GM23338 (cell line): Measurements from ENCODE around the gene MAP2K3. TPM values are rescaled to one million over a fixed set of nuclear protein-coding genes. Genes with fewer than 3 reads are reported as not detected.

ENCODE experiments used
- ATAC-seq: fragments of 200-7000 bp; cut with Tn5 transposase; 3 replicates; pipeline ENCODE4 v1.9.1; 2020
- DNase-seq: peaks from one replicate; pipeline ENCODE4 v3.0.0-alpha.2; 2015; ENCODE audit warnings: low spot score
- H2AFZ ChIP-seq: fragments of 200-600 bp; sonication (generic); 2 replicates; pipeline ENCODE4 v1.8.0; 2016; ENCODE audit warnings: antibody characterized with exemption, mild to moderate bottlenecking, moderate library complexity
- H3F3A ChIP-seq: fragments of 200-600 bp; sonication (generic); replicated peaks from 2 replicates; pipeline ENCODE4 v1.8.0; 2017; ENCODE audit warnings: antibody characterized with exemption, mixed run types, low read depth
- H3K27ac ChIP-seq: fragments of 200-600 bp; sonication (generic); 2 replicates; pipeline ENCODE4 v1.6.1; 2016; ENCODE audit warnings: low read depth
- H3K27me3 ChIP-seq: fragments of 200-600 bp; sonication (generic); 2 replicates; pipeline ENCODE4 v1.8.0; 2016; ENCODE audit warnings: mild to moderate bottlenecking, mixed run types, moderate library complexity; ENCODE audit not compliant: insufficient read depth
- H3K36me3 ChIP-seq: fragments of 200-600 bp; sonication (generic); 2 replicates; pipeline ENCODE4 v1.8.0; 2016; ENCODE audit warnings: mild to moderate bottlenecking; ENCODE audit not compliant: insufficient read depth
- H3K4me1 ChIP-seq: fragments of 200-600 bp; sonication (generic); 2 replicates; pipeline ENCODE4 v1.8.0; 2016; ENCODE audit warnings: mild to moderate bottlenecking, moderate library complexity; ENCODE audit not compliant: insufficient read depth
- H3K4me2 ChIP-seq: fragments of 200-600 bp; sonication (generic); 2 replicates; pipeline ENCODE4 v1.7.1; 2017; ENCODE audit warnings: mixed run types
- H3K4me3 ChIP-seq: fragments of 200-600 bp; sonication (generic); 2 replicates; pipeline ENCODE4 v1.6.1; 2016; ENCODE audit warnings: mixed run types
- H3K79me2 ChIP-seq: fragments of 200-600 bp; sonication (generic); replicated peaks from 2 replicates; pipeline ENCODE4 v1.8.0; 2017; ENCODE audit warnings: mild to moderate bottlenecking; ENCODE audit not compliant: insufficient read depth
- H3K9me2 ChIP-seq: fragments of 200-600 bp; sonication (generic); 2 replicates; pipeline ENCODE4 v1.8.0; 2017; ENCODE audit not compliant: insufficient read depth
- H4K20me1 ChIP-seq: fragments of 200-600 bp; sonication (generic); replicated peaks from 2 replicates; pipeline ENCODE4 v1.8.0; 2017; ENCODE audit warnings: mild to moderate bottlenecking; ENCODE audit not compliant: insufficient read depth
- H3K27ac Mint-ChIP-seq: 2 replicates; pipeline ENCODE4 v1.8.0; 2020; ENCODE audit warnings: inconsistent platforms, mild to moderate bottlenecking, moderate library complexity, mixed read lengths
- H3K27me3 Mint-ChIP-seq: 3 replicates; pipeline ENCODE4 v1.8.0; 2022; ENCODE audit warnings: low read depth, mild to moderate bottlenecking, moderate library complexity, mixed read lengths, inconsistent platforms; ENCODE audit not compliant: insufficient read depth, poor library complexity
- H3K36me3 Mint-ChIP-seq: 3 replicates; pipeline ENCODE4 v1.8.0; 2021; ENCODE audit warnings: low read depth, mild to moderate bottlenecking, inconsistent platforms, moderate library complexity, mixed read lengths
- H3K4me1 Mint-ChIP-seq: 3 replicates; pipeline ENCODE4 v1.8.0; 2020; ENCODE audit warnings: mild to moderate bottlenecking, inconsistent platforms, mixed read lengths
- H3K4me3 Mint-ChIP-seq: 3 replicates; pipeline ENCODE4 v1.8.0; 2021; ENCODE audit warnings: moderate library complexity, mild to moderate bottlenecking, inconsistent platforms, mixed read lengths
- H3K9me3 Mint-ChIP-seq: 3 replicates; pipeline ENCODE4 v1.8.0; 2020; ENCODE audit warnings: moderate library complexity, mild to moderate bottlenecking, inconsistent platforms, mixed read lengths
- CREB1 ChIP-seq: fragments of 250-450 bp; sonication (Bioruptor Pico); IDR thresholded peaks from 2 replicates; pipeline ENCODE4 v1.5.0; 2020; ENCODE audit warnings: low read depth, mild to moderate bottlenecking, moderate library complexity
- CTCF ChIP-seq, 2 experiments: fragments of 200-600 bp in 1 of 2; sonication (generic) in 1 of 2; conservative IDR thresholded peaks; 2 replicates each; pipeline versions ENCODE4 v1.5.1 to v1.6.1; 2016 to 2017; ENCODE audit warnings: antibody characterized with exemption in 2 of 2, low read depth in 2 of 2, mild to moderate bottlenecking in 2 of 2, moderate library complexity in 1 of 2
- EZH2 ChIP-seq: fragments of 200-600 bp; sonication (generic); IDR thresholded peaks from one replicate; pipeline ENCODE4 v1.8.0; 2017; ENCODE audit warnings: antibody characterized with exemption, mild to moderate bottlenecking, low read depth; ENCODE audit not compliant: unreplicated experiment
- JUNB ChIP-seq: IDR thresholded peaks from one replicate; pipeline ENCODE4 v1.6.1; 2016; ENCODE audit warnings: antibody characterized with exemption; ENCODE audit not compliant: unreplicated experiment
- NANOG ChIP-seq: IDR thresholded peaks from 2 replicates; pipeline ENCODE4 v1.6.1; 2016; ENCODE audit warnings: antibody characterized with exemption, borderline replicate concordance
- POLR2AphosphoS5 ChIP-seq: IDR thresholded peaks from 2 replicates; pipeline ENCODE4 v1.6.1; 2016; ENCODE audit warnings: antibody characterized with exemption, low read depth
- REST ChIP-seq: IDR thresholded peaks from one replicate; pipeline ENCODE4 v1.6.1; 2018; ENCODE audit warnings: antibody characterized with exemption; ENCODE audit not compliant: unreplicated experiment
- ZNF114 ChIP-seq: fragments of 250-450 bp; sonication (Bioruptor Pico); IDR thresholded peaks from 2 replicates; pipeline ENCODE4 v1.5.0; 2020; ENCODE audit warnings: mild to moderate bottlenecking, moderate library complexity
- ZNF331 ChIP-seq: fragments of 250-450 bp; sonication (Bioruptor Pico); IDR thresholded peaks from 2 replicates; pipeline ENCODE4 v1.5.0; 2020; ENCODE audit warnings: low read depth, mild to moderate bottlenecking, moderate library complexity
- ZNF462 ChIP-seq: fragments of 250-450 bp; sonication (Bioruptor Pico); IDR thresholded peaks from 2 replicates; pipeline ENCODE4 v1.5.0; 2020; ENCODE audit warnings: mild to moderate bottlenecking, moderate library complexity
- polyA plus RNA-seq: library from polyadenylated mRNA; unstranded; fragments of >200 nt; fragmentation: Nextera tagmentation; extraction: Ambion mirVana; gene quantifications from 2 replicates; pipeline ENCODE4 v1.2.1, GENCODE V29; 2016
- total RNA-seq: library from RNA; depleted of rRNA; stranded (reverse); fragments of >200 nt; shearing (Covaris generic); gene quantifications from 2 replicates; pipeline ENCODE4 v1.2.3, GENCODE V29; 2014

Gene MAP2K3
- total and polyA plus RNA-seq, 2 experiments from 2014 or later, result 28.5 to 31.7 TPM

GRCh38 chr17:21243516-21244303 is 40.8 kb upstream of the MAP2K3 start:
- H2AFZ ChIP-seq, result no peak overlapping the region
- no peak for ATAC-seq
- peaks cover 10% of the 10 kb centered on the region for H3K4me1 ChIP-seq
- peaks cover 3% of the 10 kb centered on the region; the same call in 1 of the 2 replicates for H3F3A ChIP-seq
- H4K20me1 ChIP-seq, result no peaks in the 10 kb centered on the region; the same call in 1 of the 2 replicates
- no peaks in the 10 kb centered on the region for H3K79me2 ChIP-seq
- H3K36me3 ChIP-seq, result no peaks in the 10 kb centered on the region
- no peak overlapping the region for H3K4me2 ChIP-seq
- Mint-ChIP-seq H3K36me3 (no peaks in the 10 kb centered on the region; the same call in 2 of the 3 replicates), H3K27ac (no peak overlapping the region), H3K4me1 (peaks cover 20% of the 10 kb centered on the region), H3K9me3 (no peaks in the 10 kb centered on the region; the same call in 2 of the 3 replicates), H3K4me3 (no peak overlapping the region), H3K27me3 (peaks cover 1% of the 10 kb centered on the region)
- TF ChIP-seq NANOG (no peak), JUNB (no peak), ZNF114 (CRISPR knock-in tag) (no peak), ZNF462 (no peak), CREB1 (CRISPR knock-in tag) (no peak), REST (no peak), ZNF331 (CRISPR knock-in tag) (no peak), CTCF (conservative IDR thresholded peaks at IDR 0.05; ENCODE audit: low read depth in 2 of 2) (no peak), EZH2 (no peak), POLR2AphosphoS5 (no peak)
- no peak overlapping the region for H3K4me3 ChIP-seq
- no peaks in the 10 kb centered on the region for H3K27me3 ChIP-seq
- no peaks in the 10 kb centered on the region for H3K9me2 ChIP-seq
- DNase-seq, result no peak
- H3K27ac ChIP-seq, result no peak overlapping the region
